ENCODE measurements around the gene LMCD1.

Gene LMCD1

GRCh38 chr3:8460815-8461456, 40.7 kb upstream of the LMCD1 start:
- TF ChIP-seq SIN3A (IDR thresholded peaks at IDR 0.05; ENCODE audit: borderline replicate concordance, insufficient read depth, low read length) (no peak), FOXP2 (optimal IDR thresholded peaks at IDR 0.05; ENCODE audit: borderline replicate concordance, extremely low read depth, extremely low read length, insufficient read depth) (no peak), REST (IDR thresholded peaks at IDR 0.05; ENCODE audit: insufficient read depth in 1 of 2, low read depth in 2 of 2, low read length in 2 of 2) (no peak), TAF1 (IDR thresholded peaks at IDR 0.05; ENCODE audit: borderline replicate concordance, insufficient read depth, low read length) (no peak), POLR2AphosphoS5 (IDR thresholded peaks at IDR 0.05; ENCODE audit: low read depth, low read length) (no peak)

GRCh38 chr3:8464668-8465067, 37.0 kb upstream of the LMCD1 start:
- no peak for TF ChIP-seq FOXP2 (optimal IDR thresholded peaks at IDR 0.05; ENCODE audit: borderline replicate concordance, extremely low read depth, extremely low read length, insufficient read depth)
- TF ChIP-seq TAF1 (IDR thresholded peaks at IDR 0.05; ENCODE audit: borderline replicate concordance, insufficient read depth, low read length): no peak
- TF ChIP-seq POLR2AphosphoS5 (IDR thresholded peaks at IDR 0.05; ENCODE audit: low read depth, low read length): no peak
- no peak for TF ChIP-seq REST (IDR thresholded peaks at IDR 0.05; ENCODE audit: insufficient read depth in 1 of 2, low read depth in 2 of 2, low read length in 2 of 2)
- no peak for TF ChIP-seq SIN3A (IDR thresholded peaks at IDR 0.05; ENCODE audit: borderline replicate concordance, insufficient read depth, low read length)

DNA sequence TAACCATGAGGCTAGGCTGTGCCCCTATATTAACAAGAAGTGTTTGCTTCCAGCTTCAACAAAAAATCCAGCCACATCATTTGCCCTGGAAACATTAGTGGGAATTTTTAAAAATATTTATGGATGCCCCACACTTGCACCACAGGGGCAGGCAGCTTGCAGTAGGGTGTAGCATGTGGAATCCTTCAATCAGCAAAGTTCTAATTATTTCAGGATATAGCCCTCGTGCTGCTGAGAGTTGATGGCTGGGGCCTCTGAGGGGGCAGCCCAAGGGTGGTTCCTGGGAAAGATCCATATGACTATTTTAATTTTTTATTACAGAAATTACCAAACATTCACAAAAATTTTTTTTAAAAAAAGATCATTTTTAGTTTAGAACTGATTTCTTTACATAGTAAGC, 35.1 kb upstream of the LMCD1 start:
- TF ChIP-seq TAF1 (IDR thresholded peaks at IDR 0.05; ENCODE audit: borderline replicate concordance, insufficient read depth, low read length) (no peak), REST (IDR thresholded peaks at IDR 0.05; ENCODE audit: insufficient read depth in 1 of 2, low read depth in 2 of 2, low read length in 2 of 2) (no peak), SIN3A (IDR thresholded peaks at IDR 0.05; ENCODE audit: borderline replicate concordance, insufficient read depth, low read length) (no peak), FOXP2 (optimal IDR thresholded peaks at IDR 0.05; ENCODE audit: borderline replicate concordance, extremely low read depth, extremely low read length, insufficient read depth) (no peak), POLR2AphosphoS5 (IDR thresholded peaks at IDR 0.05; ENCODE audit: low read depth, low read length) (no peak)

- TF ChIP-seq TAF1 (IDR thresholded peaks at IDR 0.05; ENCODE audit: borderline replicate concordance, insufficient read depth, low read length) (no peak), REST (IDR thresholded peaks at IDR 0.05; ENCODE audit: insufficient read depth in 1 of 2, low read depth in 2 of 2, low read length in 2 of 2) (no peak), SIN3A (IDR thresholded peaks at IDR 0.05; ENCODE audit: borderline replicate concordance, insufficient read depth, low read length) (no peak), FOXP2 (optimal IDR thresholded peaks at IDR 0.05; ENCODE audit: borderline replicate concordance, extremely low read depth, extremely low read length, insufficient read depth) (no peak), POLR2AphosphoS5 (IDR thresholded peaks at IDR 0.05; ENCODE audit: low read depth, low read length) (no peak)
These were observed 30.8 kb upstream of the LMCD1 start for GRCh38 chr3:8470801-8471200.

Measured in PFSK-1 (cell line).